Endometrial microvascular endothelial cells (primary cell): ENCODE data around the gene OOSP2. TPM values are rescaled to one million over a fixed set of nuclear protein-coding genes. Genes with fewer than 3 reads are reported as not detected.

ENCODE experiments used
- in situ Hi-C: cut with HindIII; loops from 2 replicates; pipeline ENCODE4 v1.10.0; 2017; ENCODE audit warnings: low sequenced_read_pairs, low pct_unique_long_range_greater_than_20kb; ENCODE audit errors: inconsistent ontology term
- total RNA-seq: library from RNA; depleted of rRNA; stranded (reverse); fragments of >200 nt; gene quantifications from one replicate; pipeline ENCODE4 v1.2.3, GENCODE V29; 2015; ENCODE audit errors: inconsistent ontology term

Gene OOSP2
- total RNA-seq, 1 donor from 2014 or later: not detected

DNA sequence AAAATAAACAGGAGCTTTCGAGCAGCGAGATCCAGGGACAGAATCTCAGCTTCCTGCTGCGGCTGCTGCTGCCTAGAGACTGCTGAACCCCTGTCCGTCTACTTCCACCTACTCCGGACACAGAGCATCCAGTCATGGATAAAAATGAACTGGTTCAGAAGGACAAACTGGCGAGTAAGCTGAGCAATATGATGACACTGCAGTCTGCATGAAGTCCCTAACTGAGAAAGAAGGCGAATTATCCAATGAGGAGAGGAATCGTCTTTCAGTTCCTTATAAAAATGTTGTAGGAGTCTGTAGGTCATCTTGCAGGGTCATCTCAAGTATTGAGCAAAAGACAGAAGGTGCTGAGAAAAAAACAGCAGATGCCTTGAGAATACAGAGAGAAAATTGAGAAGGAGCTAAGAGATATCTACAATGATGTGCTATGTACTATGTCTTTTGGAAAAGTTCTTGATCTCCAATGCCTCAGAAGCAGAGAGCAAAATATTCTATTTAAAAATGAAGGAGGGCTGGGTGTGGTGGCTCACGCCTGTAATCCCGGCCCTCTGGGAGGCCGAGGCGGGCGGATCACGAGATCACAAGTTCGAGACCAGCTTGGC lies 37.1 kb downstream of the OOSP2 start:
- in situ Hi-C loops: no loop called here

DNA sequence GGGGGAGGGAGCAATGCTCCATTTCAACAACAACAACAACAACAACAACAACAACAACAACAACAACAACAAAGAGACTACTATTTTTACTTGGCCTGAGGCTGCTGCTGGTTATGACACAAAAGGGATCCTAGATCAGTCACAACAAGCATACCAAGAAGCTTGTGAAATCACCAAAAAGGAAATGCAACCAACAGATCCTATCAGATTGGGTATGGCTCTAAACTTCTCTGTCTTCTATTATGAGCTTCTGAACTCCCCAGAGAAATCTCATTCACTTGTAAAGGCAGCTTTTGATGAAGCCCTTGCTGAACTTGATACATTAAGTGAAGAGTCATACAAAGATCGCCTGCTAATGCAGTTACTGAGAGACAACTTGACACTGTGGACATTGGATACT lies 37.8 kb downstream of the OOSP2 start:
- in situ Hi-C loops: no loop called here

DNA sequence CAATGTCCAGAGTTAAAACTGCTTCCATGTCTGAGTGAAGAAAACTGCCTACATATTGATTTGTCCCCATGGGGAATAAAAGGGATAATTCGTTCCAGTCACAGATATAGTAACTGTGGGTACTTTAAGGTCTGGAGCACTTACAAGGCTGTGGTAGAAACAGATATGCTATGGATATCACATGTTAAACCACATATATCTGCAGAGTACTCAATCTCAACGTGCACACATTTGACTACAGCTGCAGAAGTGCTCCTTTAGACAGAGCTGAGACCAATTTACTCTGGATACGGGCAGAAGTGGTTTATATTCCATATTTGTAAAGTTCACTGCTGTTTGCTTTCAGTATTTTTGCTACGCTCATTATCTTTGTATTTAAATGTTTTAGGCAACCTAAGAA lies 38.5 kb downstream of the OOSP2 start:
- in situ Hi-C loops: no loop called here

DNA sequence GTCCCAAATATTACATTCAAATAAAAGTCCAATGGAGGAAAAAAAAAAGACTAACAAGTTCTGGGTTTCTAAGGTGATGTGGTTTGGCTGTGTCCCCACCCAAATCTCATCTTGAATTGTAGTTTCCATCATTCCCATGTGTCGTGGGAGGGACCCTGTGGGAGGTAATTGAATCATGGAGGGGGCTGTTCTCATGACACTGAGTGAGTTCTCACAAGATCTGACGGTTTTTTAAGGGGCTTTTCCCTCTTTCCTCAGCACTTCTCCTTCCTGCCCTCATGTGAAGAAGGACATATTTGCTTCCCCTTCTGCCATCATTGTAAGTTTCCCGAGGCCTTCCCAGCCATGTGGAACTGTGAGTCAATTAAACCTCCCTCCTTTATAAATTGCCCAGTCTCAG lies 40.3 kb downstream of the OOSP2 start:
- in situ Hi-C loops: no loop called here

DNA sequence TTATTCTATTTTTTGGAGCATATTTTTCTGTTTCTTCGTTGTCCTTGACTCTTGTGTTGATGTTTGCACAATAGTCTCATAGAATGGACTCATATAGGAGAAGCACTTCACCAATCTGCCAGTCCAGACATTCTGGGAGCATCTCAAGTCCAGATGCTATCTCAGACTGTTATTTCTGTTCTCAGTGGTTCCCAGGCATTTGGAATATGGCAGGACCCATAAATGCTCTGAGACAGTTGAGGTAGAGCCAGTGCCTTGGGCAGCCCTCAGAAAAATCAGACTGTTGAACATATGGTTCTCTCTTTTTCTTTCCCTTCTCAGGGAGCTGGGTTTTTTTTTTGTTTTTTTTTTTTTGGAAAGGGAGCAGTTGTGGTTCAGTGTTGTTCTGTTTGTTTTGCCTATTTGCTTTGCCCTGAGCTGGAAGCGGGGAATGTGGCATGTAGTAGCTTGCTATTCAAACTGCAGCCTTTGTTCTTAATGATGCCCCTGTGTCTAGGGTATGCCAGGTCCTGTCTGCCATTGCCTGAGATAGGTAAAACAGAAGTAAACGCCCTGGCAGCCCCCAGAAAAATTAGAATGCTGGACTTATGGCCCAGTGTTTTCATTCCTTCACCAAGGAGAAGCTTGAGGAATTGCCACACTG lies 44.5 kb downstream of the OOSP2 start:
- in situ Hi-C loops: no loop called here

DNA sequence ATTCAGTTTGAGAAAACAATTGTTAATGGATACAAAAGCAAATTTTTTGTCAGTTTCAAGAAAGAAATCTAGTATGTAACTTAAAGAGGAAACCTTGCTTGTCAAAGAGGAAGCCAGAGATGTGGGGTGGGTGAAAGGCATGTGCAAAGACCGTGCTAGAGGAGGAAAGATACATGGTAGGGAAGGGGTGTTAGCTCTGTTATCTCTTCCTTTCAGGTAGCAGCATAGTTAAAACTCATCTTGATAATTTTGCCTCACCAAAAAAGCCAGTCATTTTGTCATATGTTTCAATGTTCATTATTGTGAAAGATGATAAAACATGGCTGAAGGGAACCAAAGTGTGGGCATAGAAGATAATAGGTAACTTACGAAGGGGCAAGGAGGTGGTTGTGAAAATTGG lies 45.7 kb downstream of the OOSP2 start:
- in situ Hi-C loops: no loop called here

DNA sequence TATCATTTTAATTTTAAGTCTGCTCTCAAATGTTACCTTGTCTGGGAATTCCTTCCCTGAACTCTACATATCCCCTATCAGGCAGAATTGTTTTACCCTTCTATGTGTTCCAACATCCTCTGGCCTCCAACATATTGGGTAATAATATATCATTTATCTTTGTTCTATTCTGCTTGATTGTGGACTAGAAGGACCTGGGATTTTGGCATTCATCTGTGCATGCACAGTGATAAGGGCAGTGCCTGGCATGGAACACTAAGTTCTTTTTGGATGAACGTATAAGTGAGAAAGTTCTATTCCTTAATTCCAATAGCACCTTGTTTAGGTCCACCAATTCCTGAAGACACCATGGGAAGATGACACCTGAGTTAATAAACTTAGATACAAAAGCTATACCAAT lies 47.0 kb downstream of the OOSP2 start:
- in situ Hi-C loops: no loop called here

DNA sequence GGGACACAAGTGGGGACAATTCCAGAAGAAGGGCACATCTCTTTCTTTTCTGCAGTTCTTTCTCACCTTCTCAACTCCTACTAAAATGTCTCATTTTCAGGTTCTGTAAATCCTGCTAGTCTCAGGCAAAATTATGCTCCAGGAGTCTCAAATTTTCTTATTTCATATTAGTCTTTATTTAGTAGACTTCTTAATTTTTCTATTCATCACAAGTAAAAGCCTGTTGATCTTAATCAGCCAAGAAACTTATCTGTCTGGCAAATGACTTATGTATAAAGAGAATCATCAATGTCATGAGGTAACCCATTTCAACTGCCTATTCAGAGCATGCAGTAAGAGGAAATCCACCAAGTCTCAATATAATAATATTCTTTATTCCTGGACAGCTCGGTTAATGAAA lies 48.2 kb downstream of the OOSP2 start, which contains the start of gene MS4A2:
Gene MS4A2 (plus strand): TSS at position 301 of the 400 bp plus-strand sequence. CDS start 102 bp downstream, outside the sequence.
- in situ Hi-C loops: no loop called here

DNA sequence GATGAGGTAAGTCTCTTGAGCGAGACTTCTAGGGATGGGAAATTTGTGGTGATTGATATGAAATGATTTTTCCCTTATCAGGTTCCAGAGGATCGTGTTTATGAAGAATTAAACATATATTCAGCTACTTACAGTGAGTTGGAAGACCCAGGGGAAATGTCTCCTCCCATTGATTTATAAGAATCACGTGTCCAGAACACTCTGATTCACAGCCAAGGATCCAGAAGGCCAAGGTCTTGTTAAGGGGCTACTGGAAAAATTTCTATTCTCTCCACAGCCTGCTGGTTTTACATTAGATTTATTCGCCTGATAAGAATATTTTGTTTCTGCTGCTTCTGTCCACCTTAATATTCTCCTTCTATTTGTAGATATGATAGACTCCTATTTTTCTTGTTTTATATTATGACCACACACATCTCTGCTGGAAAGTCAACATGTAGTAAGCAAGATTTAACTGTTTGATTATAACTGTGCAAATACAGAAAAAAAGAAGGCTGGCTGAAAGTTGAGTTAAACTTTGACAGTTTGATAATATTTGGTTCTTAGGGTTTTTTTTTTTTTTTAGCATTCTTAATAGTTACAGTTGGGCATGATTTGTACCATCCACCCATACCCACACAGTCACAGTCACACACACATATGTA lies 55.4 kb downstream of the OOSP2 start:
- in situ Hi-C loops: no loop called here

DNA sequence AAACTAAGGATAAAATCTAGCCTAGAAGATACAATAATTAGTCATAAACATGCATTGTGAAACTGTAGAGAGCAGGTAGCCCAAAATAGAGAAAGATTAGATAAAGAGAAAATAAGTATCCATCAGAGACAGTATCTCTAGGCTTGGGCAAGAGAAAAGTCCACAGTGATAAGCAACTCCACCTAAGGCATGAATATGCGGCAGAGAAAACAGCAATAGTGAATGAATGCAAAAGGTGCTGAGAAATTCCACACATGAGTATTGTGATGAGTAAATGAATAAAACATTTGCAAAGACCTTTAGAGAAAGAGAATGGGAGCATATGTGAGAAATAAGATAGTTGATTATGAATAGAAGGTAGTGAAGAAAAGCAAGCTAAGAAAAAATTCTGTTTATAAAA lies 57.0 kb downstream of the OOSP2 start:
- in situ Hi-C loops: no loop called here

Other genes with a start within 250 kb of the OOSP2 start
- gene MRPL16, start 229.6 kb upstream of the OOSP2 start, total RNA-seq: 48.8 TPM
- gene CBLIF, start 194.9 kb upstream of the OOSP2 start, total RNA-seq: not detected
- gene TCN1, start 173.9 kb upstream of the OOSP2 start, total RNA-seq: not detected
- gene OOSP3, start 161.6 kb upstream of the OOSP2 start, total RNA-seq: not detected
- gene OOSP1, start 102.0 kb upstream of the OOSP2 start, total RNA-seq: not detected
- not detected for gene OOSP4A, start 76.4 kb upstream of the OOSP2 start, total RNA-seq
- gene OOSP4B, start 23.2 kb upstream of the OOSP2 start, total RNA-seq: not detected
- not detected for gene MS4A3, start 16.3 kb downstream of the OOSP2 start, total RNA-seq
- not detected for gene MS4A2, start 48.3 kb downstream of the OOSP2 start, total RNA-seq
- not detected for gene MS4A6A, start 142.7 kb downstream of the OOSP2 start, total RNA-seq
- not detected for gene MS4A4E, start 202.7 kb downstream of the OOSP2 start, total RNA-seq
- gene MS4A4A, start 240.3 kb downstream of the OOSP2 start, total RNA-seq: not detected